NCI-H2171 (cell line): Measurements from ENCODE around the gene ECHDC3.
A peak's percentile ranks its signal among the peaks of the same experiment; 100 is the strongest.

Experiments used
- DNase-seq: peaks from one replicate; lab custom pipeline; 2025; lab: John Stamatoyannopoulos, UW

Gene ECHDC3

GRCh38 chr10:11782793-11783557, 40.8 kb downstream of the ECHDC3 start:
- peak; percentile 1 for DNase-seq

- no peak for DNase-seq
Observed at GRCh38 chr10:11783558-11783865, 41.3 kb downstream of the ECHDC3 start.

- DNase-seq = no peak
Observed at GRCh38 chr10:11787374-11787773, 45.2 kb downstream of the ECHDC3 start.

- no peak for DNase-seq
Observed at GRCh38 chr10:11787846-11788245, 45.7 kb downstream of the ECHDC3 start.

GRCh38 chr10:11789306-11789705, 47.1 kb downstream of the ECHDC3 start:
- DNase-seq = no peak

- no peak for DNase-seq
Observed at GRCh38 chr10:11789956-11790355, 47.8 kb downstream of the ECHDC3 start.

- DNase-seq = no peak
Observed at GRCh38 chr10:11793762-11794479, 51.7 kb downstream of the ECHDC3 start.

GRCh38 chr10:11794566-11794965, 52.4 kb downstream of the ECHDC3 start:
- no peak for DNase-seq

GRCh38 chr10:11795101-11795920, 53.1 kb downstream of the ECHDC3 start:
- DNase-seq = no peak

GRCh38 chr10:11796474-11796873, 54.3 kb downstream of the ECHDC3 start:
- no peak for DNase-seq

GRCh38 chr10:11797281-11797680, 55.1 kb downstream of the ECHDC3 start:
- DNase-seq = no peak

GRCh38 chr10:11797847-11798633, 55.9 kb downstream of the ECHDC3 start:
- DNase-seq = no peak

GRCh38 chr10:11798845-11799735, 56.9 kb downstream of the ECHDC3 start:
- DNase-seq = no peak

GRCh38 chr10:11799736-11800080, 57.5 kb downstream of the ECHDC3 start:
- DNase-seq = no peak

- no peak for DNase-seq
Observed at GRCh38 chr10:11804336-11804735, 62.2 kb downstream of the ECHDC3 start.

GRCh38 chr10:11805792-11806191, 63.6 kb downstream of the ECHDC3 start:
- DNase-seq = no peak

GRCh38 chr10:11806706-11807105, 64.5 kb downstream of the ECHDC3 start:
- no peak for DNase-seq

GRCh38 chr10:11808808-11809207, 66.6 kb downstream of the ECHDC3 start:
- DNase-seq = no peak

- DNase-seq = no peak
Observed at GRCh38 chr10:11810313-11810766, 68.2 kb downstream of the ECHDC3 start.

GRCh38 chr10:11810973-11811372, 68.8 kb downstream of the ECHDC3 start:
- DNase-seq = no peak

GRCh38 chr10:11813177-11813576, 71.0 kb downstream of the ECHDC3 start:
- no peak for DNase-seq
